HG03280 (cell line): ENCODE results near the gene SLC51B.
"Not testable (repeated sequence)": the region's sequence is repeated elsewhere in the genome, so short reads cannot be mapped to it uniquely, and the experiment has no call there.

ENCODE experiments used
- ATAC-seq: cut with Tn5 transposase; IDR thresholded peaks from one replicate; pipeline ENCODE4 v1.9.1; 2021; ENCODE audit warnings: mild to moderate bottlenecking, moderate library complexity; ENCODE audit not compliant: unreplicated experiment

The SLC51B gene

DNA sequence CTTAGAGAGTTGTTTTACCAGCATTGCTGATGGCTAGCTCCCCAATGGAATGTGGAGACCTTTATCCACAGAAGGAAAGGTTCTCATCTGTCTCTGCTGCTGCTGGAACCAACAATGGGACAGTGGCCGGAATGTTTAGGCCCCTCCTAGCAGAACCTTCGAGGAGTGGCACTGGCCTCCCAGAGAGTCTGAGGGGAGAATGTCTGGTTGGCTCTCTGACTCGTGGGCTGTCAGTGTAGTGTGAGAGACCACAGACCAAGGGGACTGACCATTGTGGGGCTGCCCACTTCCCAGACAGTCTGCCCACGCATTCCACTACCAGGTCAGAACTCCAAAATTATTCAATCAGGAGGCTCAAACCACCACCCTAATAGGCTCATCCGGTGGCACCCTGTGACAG, 17.5 kb downstream of the SLC51B start:
- no peak for ATAC-seq

DNA sequence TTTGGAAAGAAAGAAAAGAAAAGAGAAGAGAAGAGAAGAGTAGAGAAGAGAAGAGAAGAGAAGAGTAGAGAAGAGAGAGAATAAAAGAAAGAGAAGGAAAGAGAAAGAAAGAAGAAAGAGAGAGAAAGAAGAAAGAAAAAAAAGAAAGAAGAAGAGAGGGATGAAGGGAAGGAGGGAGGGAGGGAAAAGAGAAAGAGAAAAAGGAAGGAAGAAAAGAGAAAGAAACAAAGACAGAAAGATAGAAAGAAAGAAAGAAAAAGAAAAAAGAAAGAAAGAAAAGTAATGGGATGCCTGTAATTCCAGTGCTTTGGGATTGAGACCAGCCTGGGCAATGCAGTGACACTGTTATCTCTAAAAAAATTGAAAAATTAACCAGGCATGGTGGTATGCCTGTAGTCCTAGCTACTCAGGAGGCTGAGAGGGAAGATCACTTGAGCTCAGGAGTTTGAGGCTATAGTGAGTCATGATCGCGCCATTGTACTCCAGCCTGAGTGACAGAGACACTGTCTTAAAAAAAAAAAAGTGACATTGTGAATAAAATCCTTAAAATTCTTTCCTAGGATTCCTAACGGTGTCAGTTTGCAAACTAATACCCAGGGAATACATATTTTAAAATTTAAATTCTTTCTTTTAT, 20.9 kb downstream of the SLC51B start:
- ATAC-seq: no peak

DNA sequence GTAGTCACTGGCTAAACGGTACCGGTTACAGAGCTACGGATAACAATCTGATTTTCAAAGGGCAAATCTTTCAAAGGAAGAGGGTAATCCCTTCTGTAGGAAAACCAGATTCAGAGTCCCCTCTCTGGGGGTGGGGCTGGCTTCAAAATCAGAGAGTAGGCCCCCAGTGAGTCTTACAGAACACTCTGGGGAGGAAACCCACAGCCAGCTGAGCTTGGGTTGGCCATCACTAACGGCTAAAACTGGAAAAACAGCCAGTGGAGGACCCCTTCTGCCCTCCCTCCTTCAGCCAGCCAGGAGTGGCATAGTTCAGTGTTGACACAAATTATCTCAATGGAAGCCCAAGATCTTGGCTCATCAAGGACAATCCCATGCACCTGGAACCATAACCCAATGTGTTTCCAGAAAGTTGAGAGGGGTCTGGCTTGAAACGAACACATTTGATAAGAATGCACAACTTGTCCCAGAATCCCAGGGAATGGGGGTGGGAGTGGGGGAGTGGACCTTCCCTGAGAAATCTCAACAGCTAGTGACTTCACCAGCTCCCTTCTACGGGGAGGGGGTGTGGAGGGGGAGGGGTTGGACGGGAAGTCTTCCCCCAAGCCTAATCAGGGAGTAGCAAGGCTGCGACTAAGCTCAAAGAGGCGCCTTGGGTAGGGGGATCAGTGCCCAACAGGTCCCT, 21.6 kb downstream of the SLC51B start:
- ATAC-seq: no peak

DNA sequence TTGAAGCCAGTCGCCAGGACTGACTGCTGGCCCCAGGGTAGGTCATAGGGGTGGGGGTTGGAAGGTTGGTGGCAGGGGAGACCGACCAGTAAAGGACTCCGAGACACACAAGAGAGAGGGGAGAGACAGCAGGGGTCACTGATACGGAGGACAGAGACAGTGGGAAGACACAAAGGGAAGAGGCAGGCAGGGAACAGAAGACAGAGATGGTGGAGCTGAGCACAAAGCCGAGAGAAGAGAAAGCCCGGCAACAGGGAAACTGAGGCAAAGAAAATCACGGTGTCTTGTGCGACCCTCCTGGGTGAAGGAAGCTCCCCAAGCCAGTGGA, 22.1 kb downstream of the SLC51B start:
- ATAC-seq: no peak

DNA sequence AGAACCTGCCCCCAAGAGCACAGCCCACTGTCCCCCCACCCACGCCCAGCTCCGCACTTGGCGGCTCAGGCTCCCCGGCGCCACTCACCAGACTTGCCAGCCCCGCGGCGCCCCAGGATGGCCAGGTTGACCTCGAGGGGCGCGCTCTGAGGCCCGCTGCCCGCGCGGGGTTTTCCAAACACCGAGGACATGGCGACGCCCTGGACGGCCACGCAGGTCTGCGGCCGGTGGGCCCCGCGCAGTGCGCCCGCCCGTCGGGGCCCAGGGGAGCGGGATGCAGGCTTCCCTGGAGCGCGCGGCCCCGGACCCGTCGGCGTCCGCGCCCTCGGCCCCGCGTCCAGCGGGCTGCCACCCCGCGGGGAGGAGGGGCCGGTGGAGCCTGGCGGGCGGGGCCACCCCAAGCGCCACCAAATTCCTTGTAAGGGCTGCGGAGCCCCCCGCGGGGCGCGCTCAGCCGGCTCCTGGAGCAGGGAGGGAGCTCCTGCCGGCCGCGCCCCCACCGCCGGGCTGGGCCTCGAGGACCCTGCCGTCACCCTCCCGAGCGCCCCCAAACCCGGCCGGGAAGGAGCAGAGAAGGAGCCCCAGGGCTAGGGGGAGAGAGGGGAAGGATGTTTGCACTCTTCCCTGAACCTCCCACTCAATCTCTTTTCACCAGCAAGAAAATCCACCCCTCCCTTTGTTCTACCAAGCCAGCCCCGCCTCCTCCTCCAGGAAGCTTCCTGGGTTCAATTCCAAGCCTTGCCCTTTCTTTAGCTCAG, 22.6 kb downstream of the SLC51B start, which contains the start of gene RASL12:
Gene RASL12 (minus strand): TSS at position 347 of the 758 bp plus-strand sequence. CDS start 156 bp downstream, at position 191.
- no peak for ATAC-seq

DNA sequence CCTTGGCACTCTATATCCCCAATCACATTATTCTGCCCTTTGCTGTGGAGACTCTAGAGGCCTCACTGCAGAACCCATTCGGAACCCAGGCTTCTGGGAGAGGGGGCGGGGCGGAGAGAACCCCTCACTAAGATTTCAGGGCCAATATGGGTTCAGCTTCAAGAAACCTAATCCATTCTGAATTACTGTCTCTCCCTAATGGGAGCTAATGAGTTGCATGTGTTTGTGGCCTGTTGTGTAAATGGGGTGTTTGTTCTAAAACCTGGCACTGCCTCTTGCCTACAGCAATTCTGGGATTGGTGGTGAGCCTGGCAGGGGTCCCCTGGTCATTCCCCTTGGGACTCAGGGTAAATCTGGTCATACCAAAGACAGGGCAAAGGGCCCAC, 23.2 kb downstream of the SLC51B start:
- ATAC-seq: no peak

DNA sequence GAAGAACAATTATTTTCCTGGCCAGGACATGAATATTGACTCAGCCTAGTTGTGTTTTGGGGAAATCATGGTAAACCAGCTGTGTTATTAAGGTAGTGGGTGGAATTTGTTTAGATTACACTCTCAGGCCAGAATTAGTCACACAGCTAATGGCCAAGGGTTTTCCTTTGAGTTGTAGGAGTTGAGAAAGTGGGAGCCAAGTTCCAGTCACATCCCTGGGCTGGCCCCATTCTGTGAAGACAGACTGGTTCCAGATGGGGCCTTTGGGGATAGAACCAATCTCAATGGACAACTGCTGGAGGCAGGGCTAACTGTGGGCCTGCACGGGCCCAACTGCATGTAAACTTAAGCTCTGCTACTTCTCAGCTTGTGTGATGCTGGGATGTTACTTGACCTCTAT, 24.0 kb downstream of the SLC51B start:
- no peak for ATAC-seq

DNA sequence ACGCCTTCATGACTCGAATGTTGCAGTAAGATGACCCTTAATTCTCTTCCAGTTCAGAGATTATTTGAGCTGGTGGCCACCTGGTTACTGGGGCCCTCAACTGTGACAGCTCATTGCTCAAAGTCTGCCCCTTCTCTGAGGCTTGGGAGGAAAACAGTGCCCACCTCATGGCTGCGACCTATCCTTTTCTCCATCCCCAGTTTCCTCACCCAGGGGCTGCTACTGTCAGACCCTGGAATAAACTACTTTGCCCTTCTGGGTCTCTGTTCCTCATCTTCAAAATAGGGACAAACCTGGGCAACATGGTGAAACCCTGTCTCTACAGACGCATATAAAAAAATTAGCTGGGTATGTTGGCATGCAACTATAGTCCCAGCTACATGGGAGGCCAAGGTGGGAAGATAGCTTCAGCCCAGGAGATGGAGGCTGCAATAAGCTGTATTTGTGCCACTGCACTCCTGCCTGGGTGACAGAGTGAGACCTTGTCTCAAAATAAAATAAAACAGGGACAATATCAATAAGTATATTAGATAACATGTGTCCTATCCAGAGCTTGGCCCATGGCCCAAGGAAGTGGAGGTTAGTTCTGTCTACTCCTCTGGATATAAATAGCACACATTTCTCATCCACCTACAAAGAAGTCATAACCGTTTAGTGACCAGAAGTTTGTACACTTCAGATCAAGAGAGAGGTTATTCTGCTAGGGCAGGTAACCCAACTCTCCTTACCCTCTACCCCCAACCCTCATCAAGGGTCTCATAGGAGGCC, 24.8 kb downstream of the SLC51B start:
- no peak for ATAC-seq

DNA sequence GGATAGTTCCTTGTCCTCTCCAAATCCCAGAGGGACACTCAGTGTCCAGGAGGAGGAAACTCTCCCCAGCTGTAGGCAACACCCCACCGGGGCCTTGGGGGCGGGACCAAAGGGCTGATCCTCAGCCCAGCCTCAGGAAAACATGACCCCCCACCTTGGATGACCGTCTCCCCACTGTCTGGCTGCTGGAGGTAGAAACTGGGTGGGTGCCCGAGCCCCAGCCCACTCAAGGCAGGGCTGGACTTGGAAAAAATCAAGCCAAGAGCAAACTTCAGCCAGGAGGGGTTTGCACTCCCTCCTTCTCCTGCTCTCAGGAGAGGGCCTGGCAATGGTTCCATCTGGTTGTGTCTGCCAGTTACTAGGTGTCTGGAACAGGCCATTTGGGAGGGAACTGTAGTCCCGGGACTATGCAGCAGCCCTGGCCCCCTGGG, 26.2 kb downstream of the SLC51B start:
- ATAC-seq: no peak

DNA sequence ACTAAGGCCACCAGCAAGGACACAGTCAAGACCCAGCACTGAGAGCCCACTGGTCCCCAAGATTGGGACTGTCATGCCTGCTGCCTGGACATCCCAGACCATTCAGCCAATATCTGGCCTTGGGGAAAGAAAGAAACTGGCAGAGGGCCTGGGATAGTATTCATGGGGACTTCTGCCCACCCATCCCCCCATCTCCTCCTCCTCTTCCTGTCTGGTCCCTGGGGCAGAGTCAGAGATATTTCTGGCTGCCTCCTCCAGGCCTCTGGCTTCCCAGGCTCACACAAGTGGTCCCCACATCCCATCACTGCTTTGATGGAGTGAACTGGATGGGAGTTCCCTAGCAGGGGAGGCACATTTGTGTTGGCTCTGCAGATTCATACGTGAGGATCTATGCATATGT, 26.8 kb downstream of the SLC51B start:
- no peak for ATAC-seq

DNA sequence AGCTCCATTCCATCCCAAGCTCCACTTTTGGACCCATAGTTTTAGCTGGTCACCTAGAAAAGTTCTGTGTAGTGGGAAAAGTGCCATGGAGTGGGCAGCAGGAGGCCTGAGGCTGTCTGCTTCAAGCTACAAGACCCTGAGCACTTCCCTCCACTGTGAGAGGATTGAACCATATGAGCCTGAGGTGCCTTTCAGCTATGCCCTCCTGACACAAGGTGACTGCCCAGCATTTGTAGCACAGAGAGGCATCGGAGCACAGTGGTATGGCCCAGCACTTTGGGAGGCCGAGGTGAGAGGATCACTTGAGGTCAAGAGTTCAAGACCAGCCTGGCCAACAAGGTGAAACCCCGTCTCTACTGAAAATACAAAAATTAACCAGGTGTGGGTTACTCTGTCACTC, 27.4 kb downstream of the SLC51B start:
- ATAC-seq: no peak

DNA sequence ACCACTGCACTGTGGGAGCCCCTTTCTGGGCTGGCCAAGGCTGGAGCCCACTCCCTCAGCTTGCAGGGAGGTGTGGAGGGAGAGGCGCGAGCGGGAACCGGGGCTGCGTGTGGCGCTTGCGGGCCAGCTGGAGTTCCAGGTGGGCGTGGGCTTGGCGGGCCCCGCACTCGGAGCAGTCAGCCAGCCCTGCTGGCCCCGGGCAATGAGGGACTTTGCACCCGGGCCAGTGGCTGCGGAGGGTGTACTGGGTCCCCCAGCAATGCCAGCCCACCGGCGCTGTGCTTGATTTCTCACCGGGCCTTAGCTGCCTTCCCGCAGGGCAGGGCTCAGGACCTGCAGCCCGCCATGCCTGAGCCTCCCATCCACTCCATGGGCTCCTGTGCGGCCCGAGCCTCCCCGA, 29.8 kb downstream of the SLC51B start:
- not testable (repeated sequence) for ATAC-seq

DNA sequence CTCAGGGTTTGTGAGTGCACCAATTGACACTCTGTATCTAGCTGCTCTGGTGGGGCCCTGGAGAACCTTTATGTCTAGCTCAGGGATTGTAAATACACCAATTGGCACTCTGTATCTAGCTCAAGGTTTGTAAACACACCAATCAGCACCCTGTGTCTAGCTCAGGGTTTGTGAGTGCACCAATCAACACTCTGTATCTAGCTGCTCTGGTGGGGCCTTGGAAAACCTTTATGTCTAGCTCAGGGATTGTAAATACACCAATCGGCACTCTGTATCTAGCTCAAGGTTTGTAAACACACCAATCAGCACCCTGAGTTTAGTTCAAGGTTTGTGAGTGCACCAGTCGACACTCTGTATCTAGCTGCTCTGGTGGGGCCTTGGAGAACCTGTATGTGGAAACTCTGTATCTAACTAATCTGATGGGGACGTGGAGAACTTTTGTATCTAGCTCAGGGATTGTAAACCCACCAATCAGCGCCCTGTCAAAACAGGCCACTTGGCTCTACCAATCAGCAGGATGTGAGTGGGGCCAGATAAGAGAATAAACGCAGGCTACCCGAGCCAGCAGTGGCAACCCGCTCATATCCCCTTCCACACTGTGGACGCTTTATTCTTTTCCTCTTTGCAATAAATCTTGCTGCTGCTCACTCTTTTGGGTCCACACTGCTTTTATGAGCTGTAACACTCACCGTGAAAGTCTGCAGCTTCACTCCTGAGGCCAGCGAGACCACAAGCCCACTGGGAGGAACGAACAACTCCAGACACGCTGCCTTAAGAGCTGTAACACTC, 30.6 kb downstream of the SLC51B start:
- not testable (repeated sequence) for ATAC-seq

DNA sequence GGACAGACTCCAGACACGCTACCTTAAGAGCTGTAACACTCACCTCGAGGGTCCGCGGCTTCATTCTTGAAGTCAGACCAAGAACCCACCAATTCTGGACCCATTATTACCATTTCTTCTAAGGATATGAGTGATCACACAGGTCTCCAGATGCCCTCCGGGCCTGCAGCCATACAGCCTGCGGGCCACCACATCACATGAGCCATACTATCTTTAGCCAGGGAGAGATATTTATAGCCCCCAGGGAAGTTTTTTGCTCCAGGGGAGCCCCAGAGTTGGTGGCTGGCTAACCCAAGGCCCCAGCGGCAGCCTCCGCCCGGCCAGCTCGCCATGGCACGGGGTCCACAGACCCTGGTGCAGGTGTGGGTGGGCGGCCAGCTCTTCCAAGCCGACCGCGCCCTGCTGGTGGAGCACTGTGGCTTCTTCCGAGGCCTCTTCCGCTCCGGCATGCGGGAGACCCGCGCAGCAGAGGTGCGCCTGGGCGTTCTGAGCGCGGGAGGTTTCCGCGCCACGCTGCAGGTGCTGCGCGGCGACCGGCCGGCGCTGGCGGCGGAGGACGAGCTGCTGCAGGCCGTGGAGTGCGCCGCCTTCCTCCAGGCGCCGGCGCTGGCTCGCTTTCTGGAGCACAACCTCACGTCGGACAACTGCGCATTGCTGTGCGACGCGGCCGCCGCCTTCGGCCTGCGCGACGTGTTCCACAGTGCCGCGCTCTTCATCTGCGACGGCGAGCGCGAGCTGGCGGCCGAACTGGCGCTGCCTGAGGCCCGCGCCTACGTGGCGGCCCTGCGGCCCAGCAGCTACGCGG, 31.5 kb downstream of the SLC51B start, which contains the start of gene KBTBD13:
Gene KBTBD13 (plus strand): TSS at position 261 of the 805 bp plus-strand sequence. CDS start 70 bp downstream, at position 331.
- ATAC-seq: no peak

DNA sequence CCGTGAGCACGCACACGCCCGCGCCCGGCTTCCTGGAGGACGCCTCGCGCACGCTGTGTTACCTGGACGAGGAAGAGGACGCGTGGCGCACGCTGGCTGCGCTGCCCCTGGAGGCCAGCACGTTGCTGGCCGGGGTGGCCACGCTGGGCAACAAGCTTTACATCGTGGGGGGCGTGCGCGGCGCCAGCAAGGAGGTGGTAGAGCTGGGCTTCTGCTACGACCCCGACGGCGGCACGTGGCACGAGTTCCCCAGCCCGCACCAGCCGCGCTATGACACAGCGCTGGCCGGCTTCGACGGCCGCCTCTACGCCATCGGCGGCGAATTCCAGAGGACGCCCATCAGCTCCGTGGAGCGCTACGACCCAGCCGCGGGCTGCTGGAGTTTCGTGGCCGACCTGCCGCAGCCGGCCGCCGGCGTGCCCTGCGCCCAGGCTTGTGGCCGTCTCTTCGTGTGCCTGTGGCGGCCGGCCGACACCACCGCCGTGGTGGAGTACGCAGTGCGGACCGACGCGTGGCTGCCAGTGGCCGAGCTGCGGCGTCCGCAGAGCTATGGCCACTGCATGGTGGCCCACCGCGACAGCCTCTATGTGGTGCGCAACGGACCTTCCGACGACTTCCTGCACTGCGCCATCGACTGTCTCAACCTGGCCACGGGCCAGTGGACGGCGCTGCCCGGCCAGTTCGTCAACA, 32.2 kb downstream of the SLC51B start:
- no peak for ATAC-seq

DNA sequence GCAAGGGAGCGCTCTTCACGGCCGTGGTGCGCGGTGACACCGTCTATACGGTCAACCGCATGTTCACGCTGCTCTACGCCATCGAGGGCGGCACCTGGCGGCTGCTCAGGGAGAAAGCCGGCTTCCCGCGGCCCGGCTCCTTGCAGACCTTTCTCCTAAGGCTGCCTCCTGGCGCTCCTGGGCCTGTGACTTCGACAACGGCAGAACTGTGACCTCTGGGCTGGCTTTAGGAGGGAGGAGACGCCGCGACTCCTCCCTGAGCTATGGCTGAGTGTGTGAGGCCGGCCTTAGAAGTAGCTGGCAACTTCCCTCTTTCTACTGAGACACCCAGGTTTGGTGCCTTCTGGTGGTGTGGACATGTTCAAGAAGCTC, 32.8 kb downstream of the SLC51B start:
- no peak for ATAC-seq

DNA sequence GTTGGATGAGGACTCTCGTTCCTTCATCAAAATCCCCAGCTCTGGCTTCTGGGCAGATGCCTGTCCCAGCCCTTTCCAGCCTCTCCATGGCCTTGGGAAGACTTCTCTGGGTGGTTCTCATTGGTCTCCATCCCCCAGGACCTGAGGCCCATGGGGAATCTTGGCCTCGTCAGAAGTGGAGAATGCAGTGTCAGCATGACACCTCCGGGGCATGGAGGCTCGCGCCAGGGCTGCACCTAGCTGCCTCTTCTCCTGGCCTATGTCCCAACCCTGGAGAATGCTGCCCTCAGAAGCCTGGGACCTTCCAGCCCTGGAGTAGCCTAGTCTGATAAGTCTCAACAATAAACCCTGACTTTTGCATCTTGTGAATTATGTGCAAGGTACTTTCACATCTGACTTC, 34.4 kb downstream of the SLC51B start:
- ATAC-seq: no peak

DNA sequence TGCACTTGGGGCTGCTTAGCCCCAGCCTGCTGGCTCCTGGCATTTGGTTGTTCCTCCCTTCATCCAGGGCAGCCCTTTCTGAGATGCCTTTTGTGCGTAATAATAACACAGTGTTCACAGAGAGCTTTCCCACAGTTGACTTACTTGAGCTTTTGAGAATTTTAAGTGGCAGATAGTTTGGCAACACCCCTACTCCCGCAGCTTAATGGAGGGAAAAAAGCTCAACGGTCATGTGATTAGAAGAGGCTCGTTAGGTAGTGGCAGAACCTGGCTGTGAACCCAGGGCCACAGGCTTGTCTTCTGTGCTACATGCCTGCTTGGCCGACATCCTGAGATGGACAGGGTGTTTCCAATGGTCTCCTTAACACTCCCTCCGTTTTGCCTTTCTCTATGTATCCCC, 36.1 kb downstream of the SLC51B start:
- no peak for ATAC-seq

DNA sequence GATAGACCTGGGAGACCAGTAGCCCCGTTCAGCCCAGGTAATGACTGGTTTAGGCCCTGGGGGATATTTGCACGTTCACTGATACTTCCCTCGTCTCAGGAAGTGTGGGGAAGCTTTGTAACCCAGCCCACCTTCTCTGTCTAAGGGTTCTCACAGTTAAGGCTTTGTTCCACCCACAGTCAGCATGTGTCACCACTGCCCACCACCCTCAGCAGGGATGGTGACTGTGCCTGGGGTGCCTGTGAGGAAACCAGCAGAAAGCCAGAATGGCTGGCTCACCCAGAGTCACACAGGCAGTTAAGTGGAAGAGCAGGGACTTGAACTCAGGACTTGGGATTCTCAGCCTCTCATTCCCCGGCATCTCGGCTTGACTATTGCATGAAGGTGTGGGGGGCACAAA, 36.6 kb downstream of the SLC51B start:
- ATAC-seq: no peak
